Erythroblast (primary cell): Measurements from ENCODE around the gene CABLES1.

ENCODE experiments used
- DNase-seq, 2 experiments: peaks; one replicate each; lab custom pipeline; 2025; lab: John Stamatoyannopoulos, UW
- GATA1 ChIP-seq: IDR thresholded peaks from 2 replicates; pipeline ENCODE4 v1.6.1; 2011; ENCODE audit warnings: low read depth, mild to moderate bottlenecking, control low read depth, low read length, moderate library complexity
- POLR2A ChIP-seq: IDR thresholded peaks from 2 replicates; pipeline ENCODE4 v1.6.1; 2011; ENCODE audit warnings: mild to moderate bottlenecking, low read length

CABLES1 gene

DNA sequence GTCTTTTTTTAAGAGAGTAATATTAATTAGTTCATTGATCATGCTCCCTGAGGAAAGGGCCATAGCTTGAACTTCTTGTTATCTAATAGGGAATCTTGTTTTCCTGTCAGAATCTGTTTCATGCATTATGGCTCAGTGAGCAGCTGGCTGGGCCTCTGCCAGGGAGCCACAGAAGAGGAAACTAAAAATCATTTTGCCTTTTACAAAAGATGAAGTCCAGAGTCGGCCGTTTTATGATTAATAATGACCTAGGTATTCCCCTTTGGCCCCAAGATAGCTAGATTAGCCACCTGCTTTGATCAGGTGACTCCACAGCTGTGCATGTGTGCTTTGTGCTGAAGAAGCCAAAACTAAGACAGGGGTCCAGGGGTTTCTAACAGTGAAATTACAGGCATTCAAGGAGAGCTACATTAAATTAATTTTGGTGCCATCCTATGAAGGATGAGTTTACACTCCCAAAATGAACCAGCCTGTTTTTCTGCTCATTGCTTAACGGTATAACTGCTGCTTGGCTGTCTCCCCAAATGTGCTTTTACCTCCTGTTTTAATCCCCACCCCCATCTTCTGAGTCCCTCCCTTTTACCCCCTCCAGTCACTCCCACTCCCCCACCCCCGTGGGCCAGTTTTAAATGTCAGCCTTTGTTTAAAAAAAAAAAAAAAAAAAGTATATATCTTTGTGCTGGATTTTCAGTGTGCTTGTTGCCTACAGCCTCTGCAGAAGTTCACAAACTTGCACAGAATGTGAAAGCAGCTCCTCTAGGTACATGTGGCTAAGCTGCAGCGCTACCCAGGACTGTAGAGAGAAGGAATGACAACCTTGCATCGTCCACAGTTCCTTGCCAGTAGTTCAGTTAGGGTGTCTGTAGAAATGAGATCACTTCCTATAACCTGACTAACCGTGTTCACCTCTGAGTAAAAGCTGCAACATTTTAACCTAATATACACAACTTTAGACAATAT lies 93.1 kb downstream of the CABLES1 start:
- TF ChIP-seq GATA1 (no peak), POLR2A (no peak)

DNA sequence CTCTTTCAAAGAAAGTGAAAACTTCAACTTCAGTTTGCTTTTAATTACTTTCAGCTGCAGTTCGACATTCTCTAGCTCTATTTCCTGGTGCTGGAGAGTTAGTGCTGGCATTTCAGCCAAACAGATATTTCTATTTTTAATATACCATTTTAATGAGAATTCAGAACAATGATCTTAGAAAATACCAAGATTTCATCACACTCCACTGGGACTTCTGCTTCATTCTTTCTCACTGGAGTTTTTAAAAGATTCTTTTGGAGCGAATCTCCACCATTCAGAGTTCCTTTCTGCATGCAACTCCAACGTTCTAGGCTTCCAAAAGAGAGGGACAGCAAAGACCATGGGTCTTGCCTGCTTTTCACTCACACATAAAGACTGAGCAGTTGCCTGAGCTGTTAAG lies 94.2 kb downstream of the CABLES1 start:
- TF ChIP-seq POLR2A (no peak), GATA1 (no peak)
- DNase-seq, result no peak

More for the DNA sequence above, 93.1 kb downstream of the CABLES1 start:
- no peak for DNase-seq

DNA sequence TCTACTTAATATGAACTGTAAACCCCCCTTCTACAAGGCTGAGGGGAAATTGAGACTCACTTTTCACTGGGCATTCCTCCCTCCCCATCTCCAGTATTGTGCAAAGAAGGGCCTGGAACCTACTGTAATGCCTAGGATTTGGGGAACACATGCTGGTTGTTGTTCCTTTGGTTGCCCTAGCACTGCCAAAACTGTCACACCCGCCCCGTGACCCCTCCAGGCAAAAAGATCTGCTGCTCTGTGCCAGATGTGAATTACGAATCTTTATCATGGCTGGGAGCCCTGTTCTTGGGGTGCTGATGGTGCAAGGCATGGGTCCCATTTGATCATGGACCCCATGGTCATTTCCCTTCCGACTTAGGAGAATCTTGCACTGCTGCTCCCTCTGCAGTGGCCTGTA lies 95.4 kb downstream of the CABLES1 start:
- TF ChIP-seq GATA1 (no peak), POLR2A (no peak)
- DNase-seq, result no peak

DNA sequence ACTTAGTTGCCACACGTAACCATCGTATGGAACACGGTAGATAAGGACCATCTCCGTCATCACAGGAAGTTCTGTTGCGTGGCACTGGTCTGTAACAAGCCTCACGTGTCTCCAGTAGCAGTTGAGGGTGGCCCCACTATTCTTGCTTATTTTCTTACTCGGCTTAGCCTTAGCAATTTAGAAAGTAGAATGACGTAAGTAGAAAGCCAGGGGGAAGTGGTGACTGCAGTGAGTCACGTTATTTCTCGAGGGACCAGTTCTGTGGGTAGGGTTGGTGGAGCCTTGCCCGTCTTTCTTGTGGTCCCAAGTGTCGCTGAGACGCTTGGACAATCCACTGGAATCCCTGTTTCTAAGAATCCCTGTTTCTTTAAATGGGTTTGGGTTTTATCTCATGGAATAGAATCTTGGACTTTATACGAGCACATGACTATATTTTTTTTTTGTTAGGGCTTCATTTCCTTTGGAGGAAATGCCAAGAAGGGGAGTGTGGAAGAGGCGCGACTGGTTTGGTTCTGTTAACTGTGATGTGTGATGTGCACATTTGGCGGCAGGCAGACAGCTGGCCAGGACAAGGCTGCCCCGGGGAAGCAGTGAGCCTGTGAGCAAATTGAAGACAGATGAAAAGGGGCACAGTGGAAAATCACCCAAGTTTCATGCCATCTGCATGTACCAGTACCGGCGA lies 96.2 kb downstream of the CABLES1 start:
- TF ChIP-seq POLR2A (no peak), GATA1 (no peak)
- DNase-seq, result peak; percentile 21 to 38

DNA sequence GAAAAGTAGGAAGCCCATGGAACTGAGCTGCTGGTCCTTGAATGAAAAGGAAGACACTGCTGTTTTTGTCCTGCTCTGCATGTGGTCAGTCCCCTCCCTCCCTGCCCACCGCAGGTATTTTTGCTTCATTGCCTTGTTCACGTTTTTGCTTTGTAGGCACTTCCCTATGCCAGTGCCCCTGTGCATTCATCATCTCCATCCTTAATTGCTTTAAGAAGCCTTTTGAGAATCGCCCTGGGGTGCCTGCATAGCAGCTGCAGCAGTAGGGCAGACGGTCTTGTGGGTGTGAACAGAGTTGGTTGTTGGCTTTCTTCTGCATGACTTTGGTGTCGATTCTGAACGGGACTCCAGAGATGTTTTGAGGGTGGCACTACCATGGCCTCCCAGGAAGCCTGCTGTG lies 97.0 kb downstream of the CABLES1 start:
- no peak for DNase-seq
- TF ChIP-seq POLR2A (no peak), GATA1 (no peak)

DNA sequence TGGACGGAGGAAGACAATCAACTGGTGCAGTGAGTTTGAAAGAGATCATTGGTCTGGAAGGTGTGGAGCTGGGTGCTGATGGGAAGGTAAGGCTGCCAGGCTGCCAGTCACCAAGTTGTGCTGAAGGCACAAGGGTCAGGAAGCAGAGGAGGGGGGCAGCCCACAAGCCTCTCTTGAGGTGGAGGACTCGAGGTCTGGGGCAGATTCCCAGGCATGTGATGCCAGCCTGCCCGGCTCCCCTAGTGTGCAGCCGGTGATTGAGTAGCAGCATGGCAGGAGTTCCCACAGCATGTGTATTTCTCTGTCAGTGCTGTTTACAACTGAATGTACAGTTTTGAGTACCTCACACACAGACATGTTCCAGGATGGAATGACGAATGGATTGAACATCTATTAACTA lies 99.3 kb downstream of the CABLES1 start:
- no peak for TF ChIP-seq GATA1
- no peak for TF ChIP-seq POLR2A
- no peak for DNase-seq

DNA sequence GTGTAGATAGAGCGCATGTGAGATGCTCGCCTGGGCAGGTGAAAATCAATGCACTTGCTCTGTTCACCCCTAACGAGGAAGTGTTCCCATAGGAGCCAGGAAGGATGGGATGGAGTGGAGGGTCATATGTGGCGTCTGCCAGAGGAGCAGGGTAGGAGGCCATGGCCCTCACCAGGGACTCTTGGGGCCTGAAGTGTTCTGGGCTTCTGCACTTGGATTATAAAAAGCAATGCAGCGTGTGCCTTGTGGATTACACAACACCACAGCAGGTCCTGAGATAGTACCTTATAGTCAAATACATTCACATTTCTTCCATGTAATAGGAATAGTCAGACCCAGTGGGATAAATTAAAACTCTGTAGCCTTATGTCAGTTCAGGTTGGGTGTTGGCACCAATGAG lies 100.1 kb downstream of the CABLES1 start:
- no peak for DNase-seq
- TF ChIP-seq GATA1 (no peak), POLR2A (no peak)

DNA sequence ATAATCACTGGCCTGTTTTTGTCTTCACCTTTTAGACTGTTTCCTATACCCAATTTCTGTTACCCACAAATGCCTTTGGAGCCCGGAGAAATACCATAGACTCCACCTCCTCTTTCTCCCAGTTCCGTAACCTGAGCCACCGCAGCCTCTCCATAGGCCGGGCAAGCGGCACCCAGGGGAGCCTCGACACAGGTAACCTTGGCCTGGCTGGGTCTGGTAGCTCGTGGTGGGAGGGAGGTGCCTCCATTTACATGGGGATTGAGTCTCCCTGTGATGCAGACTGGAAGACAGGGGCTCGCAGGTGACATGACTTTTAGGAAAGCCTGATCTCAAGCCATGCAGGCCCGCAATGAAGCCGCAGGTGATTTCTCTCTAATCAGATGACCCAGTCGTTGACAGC lies 100.6 kb downstream of the CABLES1 start:
- TF ChIP-seq POLR2A (no peak), GATA1 (no peak)
- no peak for DNase-seq

DNA sequence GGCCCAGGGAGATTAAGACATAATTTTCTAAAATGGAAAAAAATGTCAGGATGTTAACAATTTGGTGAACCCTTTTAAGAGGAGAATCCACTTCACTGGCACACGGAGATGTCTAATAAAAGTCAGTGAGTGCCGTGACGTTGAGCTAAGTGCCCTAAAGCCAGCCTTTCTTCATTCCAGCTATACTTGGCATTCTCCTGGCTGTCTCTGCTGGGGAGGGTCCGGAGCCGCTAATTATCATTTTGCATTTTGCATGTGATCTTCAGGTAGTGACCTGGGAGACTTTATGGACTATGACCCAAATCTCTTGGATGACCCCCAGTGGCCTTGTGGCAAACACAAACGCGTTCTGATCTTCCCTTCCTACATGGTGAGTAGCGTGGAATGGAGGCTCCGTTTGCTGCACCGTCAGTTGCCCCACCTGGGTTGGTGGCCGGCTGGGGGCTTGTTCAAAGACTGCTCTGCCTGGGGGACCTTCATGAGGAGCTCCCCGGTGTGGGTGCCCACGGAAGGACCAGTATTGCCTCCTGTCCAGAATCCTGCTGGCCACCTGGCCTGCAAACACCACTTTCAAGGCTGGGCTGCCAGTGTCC lies 101.7 kb downstream of the CABLES1 start:
- no peak for DNase-seq
- TF ChIP-seq POLR2A (no peak), GATA1 (no peak)

DNA sequence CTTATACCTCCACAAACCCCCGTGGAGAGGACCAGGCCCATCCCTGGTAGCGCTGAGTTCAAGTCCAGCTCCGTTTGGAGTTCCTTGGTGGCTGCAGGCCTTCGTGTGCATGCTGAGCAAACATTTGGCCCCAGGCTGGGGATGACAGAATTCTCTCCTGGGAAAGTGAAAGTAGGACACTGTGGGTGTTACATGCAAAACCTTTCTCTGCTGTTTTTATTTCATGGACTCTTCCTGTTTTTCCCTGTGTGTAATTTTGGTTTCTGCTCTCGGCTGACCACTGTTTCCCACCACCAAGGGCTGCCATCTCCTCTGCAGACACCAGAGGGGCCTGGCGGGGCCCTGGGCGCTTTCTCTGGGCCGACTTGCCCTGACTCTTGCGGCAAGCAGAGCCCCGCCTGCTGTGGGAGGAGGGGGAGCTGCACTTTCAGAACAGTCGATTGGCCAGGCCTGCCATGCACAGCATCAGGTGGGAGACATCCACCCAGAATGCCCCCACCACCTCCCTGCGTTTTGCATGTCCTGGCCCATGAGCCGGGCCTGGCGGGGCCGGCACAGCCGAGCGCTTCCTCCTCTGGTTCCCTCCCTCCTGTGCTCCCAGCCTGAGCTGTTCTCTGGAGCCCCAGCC lies 102.4 kb downstream of the CABLES1 start:
- TF ChIP-seq GATA1 (no peak), POLR2A (no peak)
- no peak for DNase-seq

DNA sequence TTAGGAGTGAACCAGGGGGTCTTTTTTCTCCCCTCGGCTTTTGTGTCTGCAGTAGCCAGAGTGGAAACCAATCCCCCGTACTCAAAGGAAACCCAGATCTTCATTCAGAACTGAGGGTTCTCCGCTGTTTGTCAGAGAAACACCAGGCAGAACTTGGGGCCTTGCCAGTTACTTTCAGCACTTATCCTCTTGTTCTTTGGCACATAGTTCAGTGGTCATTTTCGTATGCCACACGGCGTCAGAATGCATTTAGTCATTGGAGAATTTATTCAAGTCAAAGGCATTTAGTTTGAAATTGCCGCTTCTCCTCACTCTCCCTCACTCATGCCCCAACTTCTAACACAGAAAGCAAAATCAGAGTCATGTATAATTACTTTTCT lies 102.9 kb downstream of the CABLES1 start:
- DNase-seq, result no peak
- TF ChIP-seq GATA1, result no peak
- TF ChIP-seq POLR2A, result no peak

DNA sequence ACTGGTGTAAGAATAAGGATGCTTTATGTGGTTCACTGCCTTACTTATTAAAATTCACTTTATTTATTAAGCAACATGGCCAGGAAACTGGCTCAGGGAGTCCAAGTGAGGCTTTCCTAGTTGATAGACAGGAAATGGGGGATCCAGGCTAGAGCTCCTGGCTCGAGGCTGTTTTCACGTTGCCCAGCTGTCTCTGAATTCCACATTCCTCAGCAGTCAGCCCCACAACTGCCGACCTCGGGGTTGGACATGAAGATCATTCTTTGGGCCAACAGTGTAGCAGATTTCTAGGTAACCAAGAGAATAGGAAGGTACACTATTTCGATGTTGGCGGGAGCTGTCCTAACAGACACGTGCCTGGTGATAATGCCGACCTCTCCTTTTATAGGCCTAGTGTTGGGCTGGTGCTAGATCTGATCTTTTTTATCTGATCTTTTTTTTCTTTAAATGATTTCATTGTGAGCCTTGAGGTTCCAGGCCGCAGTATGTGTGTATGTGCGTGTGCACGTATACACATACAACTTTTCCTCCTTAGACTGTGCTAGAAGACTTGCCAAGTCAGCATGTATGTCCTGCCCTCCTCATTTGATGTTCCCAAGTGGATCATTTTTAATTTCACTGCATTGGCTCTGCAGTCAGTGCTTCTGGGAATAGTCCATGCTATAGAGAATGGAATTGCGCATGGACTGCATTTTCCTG lies 103.5 kb downstream of the CABLES1 start:
- no peak for DNase-seq
- TF ChIP-seq POLR2A (no peak), GATA1 (no peak)

DNA sequence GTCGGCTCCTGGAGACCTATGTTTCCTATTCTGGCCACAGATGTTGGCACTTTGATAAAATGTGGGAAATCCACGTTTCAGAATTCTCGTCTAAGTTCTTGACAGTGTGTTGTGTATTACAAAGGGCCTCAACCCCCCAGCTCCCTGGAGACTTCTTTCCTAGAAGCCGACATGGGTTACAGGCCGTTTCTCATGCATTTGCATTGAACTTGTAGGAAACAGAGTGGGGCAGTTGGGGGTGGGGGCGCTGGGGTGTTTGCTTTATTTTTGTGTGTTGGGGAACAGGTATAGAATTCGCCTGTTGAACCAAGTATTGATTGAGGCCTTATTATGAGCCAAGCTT lies 104.0 kb downstream of the CABLES1 start:
- no peak for TF ChIP-seq GATA1

More for the DNA sequence above, 104.0 kb downstream of the CABLES1 start:
- no peak for DNase-seq
